ENCODE results near the gene CSAD. TPM values are rescaled to one million over a fixed set of nuclear protein-coding genes. Genes with fewer than 3 reads are reported as not detected.
A peak's percentile ranks its signal among the peaks of the same experiment; 100 is the strongest.

CSAD gene
- total and polyA plus RNA-seq, 2 experiments from 2014 or later: 7.2 to 29.4 TPM

GRCh38 chr12:53219292-53219955, 38.7 kb upstream of the CSAD start:
- H3K36me3 ChIP-seq: no peaks in the 10 kb centered on the region
- peak in 1 of 2 donors; percentile 56 for DNase-seq (ENCODE audit: low read depth in 1 of 2, low spot score in 1 of 2)
- no peaks in the 10 kb centered on the region for H3K27me3 ChIP-seq
- TF ChIP-seq, protein P1, sequence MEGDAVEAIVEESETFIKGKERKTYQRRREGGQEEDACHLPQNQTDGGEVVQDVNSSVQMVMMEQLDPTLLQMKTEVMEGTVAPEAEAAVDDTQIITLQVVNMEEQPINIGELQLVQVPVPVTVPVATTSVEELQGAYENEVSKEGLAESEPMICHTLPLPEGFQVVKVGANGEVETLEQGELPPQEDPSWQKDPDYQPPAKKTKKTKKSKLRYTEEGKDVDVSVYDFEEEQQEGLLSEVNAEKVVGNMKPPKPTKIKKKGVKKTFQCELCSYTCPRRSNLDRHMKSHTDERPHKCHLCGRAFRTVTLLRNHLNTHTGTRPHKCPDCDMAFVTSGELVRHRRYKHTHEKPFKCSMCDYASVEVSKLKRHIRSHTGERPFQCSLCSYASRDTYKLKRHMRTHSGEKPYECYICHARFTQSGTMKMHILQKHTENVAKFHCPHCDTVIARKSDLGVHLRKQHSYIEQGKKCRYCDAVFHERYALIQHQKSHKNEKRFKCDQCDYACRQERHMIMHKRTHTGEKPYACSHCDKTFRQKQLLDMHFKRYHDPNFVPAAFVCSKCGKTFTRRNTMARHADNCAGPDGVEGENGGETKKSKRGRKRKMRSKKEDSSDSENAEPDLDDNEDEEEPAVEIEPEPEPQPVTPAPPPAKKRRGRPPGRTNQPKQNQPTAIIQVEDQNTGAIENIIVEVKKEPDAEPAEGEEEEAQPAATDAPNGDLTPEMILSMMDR (IDR thresholded peaks at IDR 0.05; ENCODE audit: low read depth, low read length): no peak
- peak overlapping the region; percentile 55 for H3K4me3 ChIP-seq
- H3K4me1 ChIP-seq (ENCODE audit: low read depth): peaks cover 38% of the 10 kb centered on the region
- peak overlapping the region; percentile 9 for H3K27ac ChIP-seq
- H3K9me3 ChIP-seq (ENCODE audit: low read depth): no peaks in the 10 kb centered on the region

DNA sequence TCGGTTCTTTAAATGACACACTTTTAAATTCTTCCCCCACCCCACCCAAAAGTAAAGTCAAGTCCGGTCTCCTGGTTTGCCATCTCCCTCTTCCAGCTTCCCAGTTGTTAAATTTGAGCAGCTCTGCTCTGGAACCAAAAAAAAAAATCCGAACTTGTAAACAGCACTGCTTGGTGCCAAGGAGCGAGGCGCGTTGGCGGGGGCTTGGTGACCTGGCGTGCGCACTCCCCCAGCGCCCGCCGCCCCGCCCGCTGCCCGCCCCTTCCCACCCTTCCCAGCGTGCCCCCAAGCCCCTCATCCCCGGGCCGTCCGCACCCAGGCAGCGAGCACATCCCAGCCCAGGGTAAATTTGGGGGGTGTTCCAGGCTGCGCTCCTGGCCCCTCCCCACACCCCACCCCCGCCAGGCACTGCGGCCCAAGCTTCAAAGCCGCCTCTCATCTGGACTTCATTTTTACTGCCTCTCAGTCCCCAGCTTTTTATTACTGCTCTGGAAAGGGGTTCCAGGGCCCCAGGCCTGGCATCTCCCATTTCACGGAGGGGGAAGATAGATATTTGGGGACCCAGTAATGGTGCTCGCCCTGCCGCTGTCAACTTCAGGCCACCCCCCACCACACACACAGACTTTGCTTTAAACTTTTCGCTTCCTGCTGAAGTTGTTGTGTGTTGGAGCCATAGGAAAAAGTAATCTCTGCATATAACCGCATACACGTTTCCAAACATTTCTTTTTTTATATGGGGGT, 38.0 kb upstream of the CSAD start:
- H3K9me3 ChIP-seq (ENCODE audit: low read depth): no peaks in the 10 kb centered on the region
- TF ChIP-seq, protein P1 (IDR thresholded peaks at IDR 0.05; ENCODE audit: low read depth, low read length): no peak
- H3K27ac ChIP-seq: no peak overlapping the region
- H3K4me3 ChIP-seq: peak overlapping the region; percentile 55
- DNase-seq (ENCODE audit: low read depth in 1 of 2, low spot score in 1 of 2): peak in 1 of 2 donors; percentile 33
- H3K4me1 ChIP-seq (ENCODE audit: low read depth): peaks cover 31% of the 10 kb centered on the region
- H3K36me3 ChIP-seq: no peaks in the 10 kb centered on the region
- no peaks in the 10 kb centered on the region for H3K27me3 ChIP-seq

DNA sequence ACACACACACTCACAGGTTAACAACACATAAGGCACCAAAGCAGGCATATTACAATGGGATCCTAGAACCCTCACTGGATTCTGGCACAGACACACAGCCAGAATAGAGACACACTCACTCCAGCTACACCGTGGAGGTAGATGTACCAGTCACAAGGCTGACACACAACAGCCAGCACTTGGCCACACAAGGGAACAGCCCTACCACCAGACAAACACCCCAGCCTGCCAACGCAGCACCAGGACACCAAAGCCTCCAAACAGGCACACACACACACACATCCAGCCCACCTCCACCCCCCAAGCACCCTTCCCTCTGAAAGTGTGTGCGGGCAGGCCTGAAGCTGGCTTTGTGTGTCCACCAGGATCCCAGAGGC, 37.2 kb upstream of the CSAD start:
- no peaks in the 10 kb centered on the region for H3K9me3 ChIP-seq (ENCODE audit: low read depth)
- no peaks in the 10 kb centered on the region for H3K27me3 ChIP-seq
- H3K27ac ChIP-seq: no peak overlapping the region
- H3K4me1 ChIP-seq (ENCODE audit: low read depth): peaks cover 23% of the 10 kb centered on the region
- no peak overlapping the region for H3K4me3 ChIP-seq
- TF ChIP-seq, protein P1 (IDR thresholded peaks at IDR 0.05; ENCODE audit: low read depth, low read length): no peak
- DNase-seq (ENCODE audit: low read depth in 1 of 2, low spot score in 1 of 2): no peak
- H3K36me3 ChIP-seq: peaks cover 2% of the 10 kb centered on the region

- TF ChIP-seq, protein P1 (IDR thresholded peaks at IDR 0.05; ENCODE audit: low read depth, low read length): no peak
- no peaks in the 10 kb centered on the region for H3K9me3 ChIP-seq (ENCODE audit: low read depth)
- no peak overlapping the region for H3K4me3 ChIP-seq
- H3K36me3 ChIP-seq: peaks cover 4% of the 10 kb centered on the region
- H3K4me1 ChIP-seq (ENCODE audit: low read depth): peaks cover 17% of the 10 kb centered on the region
- DNase-seq (ENCODE audit: low read depth in 1 of 2, low spot score in 1 of 2): peak in 1 of 2 donors; percentile 56
- no peaks in the 10 kb centered on the region for H3K27me3 ChIP-seq
- H3K27ac ChIP-seq: no peak overlapping the region
Measured at GRCh38 chr12:53217051-53217930, 36.6 kb upstream of the CSAD start.

DNA sequence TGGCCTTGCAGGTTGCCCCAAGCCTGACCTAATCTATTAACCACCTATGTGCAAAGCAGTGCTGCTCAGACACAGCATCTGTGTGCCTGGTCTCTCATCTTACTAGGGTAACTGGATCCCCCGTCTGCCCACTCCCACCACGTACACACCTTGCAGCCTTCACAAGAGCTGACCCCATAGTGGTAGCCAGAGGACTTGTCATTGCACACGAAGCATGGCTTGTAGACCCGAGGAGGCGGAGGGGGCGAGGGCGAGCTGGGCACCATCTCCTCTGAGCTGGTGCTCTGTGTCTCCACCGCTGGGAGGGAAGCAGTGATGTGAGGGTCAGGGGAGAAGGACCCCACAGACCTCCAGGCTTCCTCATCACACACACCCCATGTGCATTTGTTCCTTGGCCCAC, 34.8 kb upstream of the CSAD start:
- no peak for DNase-seq (ENCODE audit: low read depth in 1 of 2, low spot score in 1 of 2)
- Histone ChIP-seq H3K27me3 (no peaks in the 10 kb centered on the region), H3K36me3 (peaks cover 4% of the 10 kb centered on the region), H3K9me3 (ENCODE audit: low read depth) (no peaks in the 10 kb centered on the region), H3K4me1 (ENCODE audit: low read depth) (peaks cover 13% of the 10 kb centered on the region), H3K27ac (no peak overlapping the region), H3K4me3 (no peak overlapping the region)
- TF ChIP-seq, protein P1 (IDR thresholded peaks at IDR 0.05; ENCODE audit: low read depth, low read length): no peak

Data from cardiac muscle cell (in vitro differentiated cells and primary cell).